ENCODE results near the gene APH1B. TPM values are rescaled to one million over a fixed set of nuclear protein-coding genes. Genes with fewer than 3 reads are reported as not detected.
A peak's percentile ranks its signal among the peaks of the same experiment; 100 is the strongest.

Gene APH1B
- total RNA-seq, 1 donor from 2014 or later = 22.8 TPM

DNA sequence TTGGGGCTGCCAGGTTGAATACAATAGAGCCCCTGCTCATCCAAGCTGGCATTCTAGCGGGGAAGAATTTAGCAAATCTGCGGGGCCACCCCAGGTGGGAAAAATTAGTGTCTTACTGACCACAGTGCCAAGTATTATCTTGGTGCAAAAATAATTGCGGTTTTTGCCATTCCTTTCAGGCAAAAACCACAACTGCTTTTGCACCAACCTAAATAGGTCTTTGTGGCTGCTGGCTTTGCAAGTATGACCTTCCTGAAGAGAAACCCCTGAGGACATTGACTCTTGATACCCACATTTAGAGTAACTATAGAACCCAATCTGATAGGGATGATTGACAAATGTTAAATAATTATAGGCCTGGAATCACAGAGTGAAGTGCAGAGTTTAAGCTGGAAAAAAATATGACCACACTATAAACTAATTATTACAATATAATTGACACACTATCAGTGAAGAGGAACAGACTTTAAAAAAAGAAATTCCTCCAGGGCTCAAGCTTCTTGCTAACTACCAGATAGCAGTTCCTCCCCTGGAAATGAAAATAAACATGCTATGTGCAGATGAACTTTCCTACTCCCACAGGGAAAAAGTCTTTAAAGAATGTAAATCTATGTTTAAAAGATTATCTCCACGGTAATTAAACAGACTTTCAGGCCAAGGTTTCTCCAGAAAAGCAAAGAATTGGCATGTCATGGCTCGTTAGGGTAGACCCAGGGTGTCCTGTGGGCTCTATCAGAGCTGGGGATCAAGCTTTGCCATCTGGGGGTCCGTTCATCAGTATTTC is 69.9 kb downstream of the APH1B start:
- Histone ChIP-seq H3K36me3 (peaks cover 0 to 4% of the 10 kb centered on the region in 2 donors), H3K4me3 (no peak overlapping the region), H3K27ac (peak overlapping the region; percentile 73), H3K27me3 (no peaks in the 10 kb centered on the region), H3K4me1 (peaks cover 64% of the 10 kb centered on the region), H3K9me3 (no peaks in the 10 kb centered on the region)
- intact Hi-C loops (cut with DNase I) = no loop called here
- DNase-seq (ENCODE audit: extremely low spot score in 2 of 2) = no peak
- TF ChIP-seq POLR2A (IDR thresholded peaks at IDR 0.05) = no peak
- TF ChIP-seq POLR2AphosphoS5 (IDR thresholded peaks at IDR 0.05; ENCODE audit: insufficient read depth in 1 of 2, low read depth in 1 of 2) = no peak
- TF ChIP-seq, protein P1, sequence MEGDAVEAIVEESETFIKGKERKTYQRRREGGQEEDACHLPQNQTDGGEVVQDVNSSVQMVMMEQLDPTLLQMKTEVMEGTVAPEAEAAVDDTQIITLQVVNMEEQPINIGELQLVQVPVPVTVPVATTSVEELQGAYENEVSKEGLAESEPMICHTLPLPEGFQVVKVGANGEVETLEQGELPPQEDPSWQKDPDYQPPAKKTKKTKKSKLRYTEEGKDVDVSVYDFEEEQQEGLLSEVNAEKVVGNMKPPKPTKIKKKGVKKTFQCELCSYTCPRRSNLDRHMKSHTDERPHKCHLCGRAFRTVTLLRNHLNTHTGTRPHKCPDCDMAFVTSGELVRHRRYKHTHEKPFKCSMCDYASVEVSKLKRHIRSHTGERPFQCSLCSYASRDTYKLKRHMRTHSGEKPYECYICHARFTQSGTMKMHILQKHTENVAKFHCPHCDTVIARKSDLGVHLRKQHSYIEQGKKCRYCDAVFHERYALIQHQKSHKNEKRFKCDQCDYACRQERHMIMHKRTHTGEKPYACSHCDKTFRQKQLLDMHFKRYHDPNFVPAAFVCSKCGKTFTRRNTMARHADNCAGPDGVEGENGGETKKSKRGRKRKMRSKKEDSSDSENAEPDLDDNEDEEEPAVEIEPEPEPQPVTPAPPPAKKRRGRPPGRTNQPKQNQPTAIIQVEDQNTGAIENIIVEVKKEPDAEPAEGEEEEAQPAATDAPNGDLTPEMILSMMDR (IDR thresholded peaks at IDR 0.05) = no peak

DNA sequence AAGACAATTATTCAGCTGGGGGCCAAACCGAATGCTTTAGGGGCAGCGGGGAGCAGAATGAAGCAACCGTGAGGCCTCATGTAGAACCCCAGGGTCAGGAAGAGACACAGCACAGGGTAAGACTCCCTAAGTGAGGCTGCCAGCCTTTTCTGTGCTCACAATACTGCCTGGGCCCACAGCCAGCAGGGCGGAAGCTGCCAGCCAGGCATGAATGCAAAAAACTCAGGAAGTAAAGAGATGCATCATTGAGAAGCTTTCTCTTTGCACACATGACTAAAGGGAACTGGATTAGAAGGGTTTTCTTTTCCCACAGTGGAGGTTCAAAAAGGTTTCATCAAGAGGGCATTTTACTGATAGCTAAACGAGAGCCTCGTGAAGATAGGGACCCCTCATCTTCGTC is 71.0 kb downstream of the APH1B start:
- Histone ChIP-seq H3K27me3 (no peaks in the 10 kb centered on the region), H3K27ac (peak overlapping the region; percentile 73), H3K4me1 (peaks cover 66% of the 10 kb centered on the region), H3K9me3 (no peaks in the 10 kb centered on the region), H3K4me3 (no peak overlapping the region), H3K36me3 (no peaks in the 10 kb centered on the region)
- TF ChIP-seq POLR2A (IDR thresholded peaks at IDR 0.05) = no peak
- peak in 1 of 2 donors; percentile 82 for TF ChIP-seq POLR2AphosphoS5 (IDR thresholded peaks at IDR 0.05; ENCODE audit: insufficient read depth in 1 of 2, low read depth in 1 of 2)
- TF ChIP-seq, protein P1 (IDR thresholded peaks at IDR 0.05) = no peak
- intact Hi-C loops (cut with DNase I) = no loop called here
- DNase-seq (ENCODE audit: extremely low spot score in 2 of 2) = no peak

DNA sequence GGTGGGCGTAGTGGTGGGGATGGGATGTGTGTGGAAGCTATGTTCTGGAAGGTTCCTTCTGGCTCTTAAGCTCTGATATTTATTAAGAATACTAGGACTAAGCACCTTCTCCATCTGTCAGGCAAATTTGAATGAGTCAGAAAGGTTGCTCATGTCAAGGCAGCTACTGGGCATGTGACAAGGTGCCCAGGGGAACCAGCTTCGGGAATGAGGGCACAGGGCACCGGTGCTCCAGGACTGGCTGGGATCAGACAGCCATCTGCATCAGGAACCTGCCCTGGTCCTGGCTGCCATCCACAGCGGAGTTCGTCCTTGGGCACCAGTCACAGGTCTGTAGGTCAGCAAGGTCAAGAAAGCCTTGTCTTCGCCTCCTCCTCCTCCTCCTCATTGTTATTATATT is 71.8 kb downstream of the APH1B start:
- H3K27ac ChIP-seq = peak overlapping the region; percentile 73
- intact Hi-C loops (cut with DNase I) = no loop called here
- peaks cover 66% of the 10 kb centered on the region for H3K4me1 ChIP-seq

GRCh38 chr15:63349621-63350020 is 72.2 kb downstream of the APH1B start:
- Histone ChIP-seq H3K27me3 (no peaks in the 10 kb centered on the region), H3K4me1 (peaks cover 66% of the 10 kb centered on the region), H3K9me3 (no peaks in the 10 kb centered on the region), H3K36me3 (no peaks in the 10 kb centered on the region), H3K4me3 (no peak overlapping the region), H3K27ac (peak overlapping the region; percentile 73)
- intact Hi-C loops (cut with DNase I) = no loop called here
- TF ChIP-seq POLR2AphosphoS5 (IDR thresholded peaks at IDR 0.05; ENCODE audit: insufficient read depth in 1 of 2, low read depth in 1 of 2) = no peak
- TF ChIP-seq, protein P1 (IDR thresholded peaks at IDR 0.05) = no peak
- no peak for TF ChIP-seq POLR2A (IDR thresholded peaks at IDR 0.05)
- no peak for DNase-seq (ENCODE audit: extremely low spot score in 2 of 2)

More for the DNA sequence above, 71.8 kb downstream of the APH1B start:
- no peak for DNase-seq (ENCODE audit: extremely low spot score in 2 of 2)
- Histone ChIP-seq H3K4me3 (no peak overlapping the region), H3K9me3 (no peaks in the 10 kb centered on the region), H3K36me3 (no peaks in the 10 kb centered on the region), H3K27me3 (no peaks in the 10 kb centered on the region)
- TF ChIP-seq POLR2A (IDR thresholded peaks at IDR 0.05) (no peak), POLR2AphosphoS5 (IDR thresholded peaks at IDR 0.05; ENCODE audit: insufficient read depth in 1 of 2, low read depth in 1 of 2) (no peak)
- TF ChIP-seq, protein P1 (IDR thresholded peaks at IDR 0.05) = no peak

GRCh38 chr15:63350178-63350621 is 72.8 kb downstream of the APH1B start:
- Histone ChIP-seq H3K4me1 (peaks cover 66% of the 10 kb centered on the region), H3K27ac (peak overlapping the region; percentile 73), H3K27me3 (no peaks in the 10 kb centered on the region), H3K4me3 (no peak overlapping the region), H3K36me3 (no peaks in the 10 kb centered on the region), H3K9me3 (no peaks in the 10 kb centered on the region)
- TF ChIP-seq POLR2A (IDR thresholded peaks at IDR 0.05) (no peak), POLR2AphosphoS5 (IDR thresholded peaks at IDR 0.05; ENCODE audit: insufficient read depth in 1 of 2, low read depth in 1 of 2) (no peak)
- TF ChIP-seq, protein P1 (IDR thresholded peaks at IDR 0.05) = no peak
- no peak for DNase-seq (ENCODE audit: extremely low spot score in 2 of 2)
- intact Hi-C loops (cut with DNase I) = no loop called here
